ENCODE data around the gene ATP6V1B1. TPM values are rescaled to one million over a fixed set of nuclear protein-coding genes. Genes with fewer than 3 reads are reported as not detected.

The ATP6V1B1 gene
- total RNA-seq, 2 donors from 2014 or later = not detected

DNA sequence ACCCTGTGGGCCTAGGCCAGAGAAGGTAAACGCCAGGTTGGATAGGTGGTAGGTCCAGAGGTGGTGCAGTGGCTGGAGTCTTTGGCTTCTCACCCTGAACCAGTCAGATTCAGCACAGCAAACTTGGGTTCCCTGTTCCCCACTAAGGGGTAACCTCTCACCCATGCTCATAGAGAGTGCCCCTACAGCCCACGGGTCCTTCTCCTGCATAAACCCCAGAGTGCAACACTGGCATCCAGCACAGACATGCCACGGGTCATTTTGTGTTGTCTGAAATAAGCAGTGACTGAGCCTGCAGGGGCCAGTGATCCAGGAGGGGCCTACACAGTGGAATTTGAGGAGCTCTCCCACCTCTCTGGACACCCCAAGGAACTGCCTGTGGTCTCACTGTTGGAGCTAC is 40.5 kb upstream of the ATP6V1B1 start:
- no peak overlapping the region for H3K4me3 Mint-ChIP-seq

DNA sequence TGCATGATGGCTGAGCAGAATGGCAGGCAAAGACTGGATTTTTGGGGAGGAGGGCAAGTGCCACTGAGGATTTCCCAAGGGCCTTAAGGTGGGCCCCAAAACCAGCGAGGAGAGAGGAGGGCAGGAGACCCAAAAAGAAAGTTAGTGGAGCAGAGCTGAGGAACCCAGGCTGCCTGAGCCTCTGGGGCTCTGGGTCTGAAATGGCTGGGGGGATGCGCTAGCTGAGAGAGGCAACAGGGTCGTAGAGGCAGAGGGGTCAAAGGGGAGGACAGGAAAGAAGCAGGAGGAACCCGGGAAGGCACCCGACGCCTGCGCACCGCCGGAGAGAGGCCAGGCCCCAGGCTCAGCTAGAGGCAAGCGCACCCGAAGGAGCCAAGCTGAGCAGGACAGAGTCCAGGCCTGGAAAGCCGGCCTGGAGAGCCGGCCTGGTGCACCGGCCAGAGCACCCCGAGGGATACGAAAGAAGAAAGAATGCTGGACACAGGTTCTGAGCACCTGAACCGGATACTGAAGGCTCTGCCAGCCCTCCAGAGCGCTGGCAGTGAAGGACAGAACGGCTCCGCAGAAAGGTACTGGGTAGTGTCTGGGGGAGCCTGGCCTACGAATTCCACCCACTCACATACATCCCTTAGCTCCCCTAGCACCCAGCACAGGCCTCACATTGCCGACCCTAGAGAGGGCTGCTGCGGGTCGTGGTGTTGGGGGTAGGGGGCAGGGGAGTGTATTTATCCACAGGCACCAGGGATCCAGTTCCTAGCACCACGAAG is 39.5 kb upstream of the ATP6V1B1 start:
- no peaks in the 10 kb centered on the region for H3K36me3 ChIP-seq (ENCODE audit: control insufficient read depth, insufficient read depth, low read length)
- peaks cover 99% of the 10 kb centered on the region for H3K27me3 Mint-ChIP-seq (ENCODE audit: insufficient read depth)
- DNase-seq = peak; percentile 46
- H3K4me1 ChIP-seq (ENCODE audit: control insufficient read depth, insufficient read depth, low read length) = peaks cover 5% of the 10 kb centered on the region
- H3K27ac Mint-ChIP-seq = no peak overlapping the region
- H3K4me3 Mint-ChIP-seq = no peak overlapping the region
- TF ChIP-seq, protein P1, sequence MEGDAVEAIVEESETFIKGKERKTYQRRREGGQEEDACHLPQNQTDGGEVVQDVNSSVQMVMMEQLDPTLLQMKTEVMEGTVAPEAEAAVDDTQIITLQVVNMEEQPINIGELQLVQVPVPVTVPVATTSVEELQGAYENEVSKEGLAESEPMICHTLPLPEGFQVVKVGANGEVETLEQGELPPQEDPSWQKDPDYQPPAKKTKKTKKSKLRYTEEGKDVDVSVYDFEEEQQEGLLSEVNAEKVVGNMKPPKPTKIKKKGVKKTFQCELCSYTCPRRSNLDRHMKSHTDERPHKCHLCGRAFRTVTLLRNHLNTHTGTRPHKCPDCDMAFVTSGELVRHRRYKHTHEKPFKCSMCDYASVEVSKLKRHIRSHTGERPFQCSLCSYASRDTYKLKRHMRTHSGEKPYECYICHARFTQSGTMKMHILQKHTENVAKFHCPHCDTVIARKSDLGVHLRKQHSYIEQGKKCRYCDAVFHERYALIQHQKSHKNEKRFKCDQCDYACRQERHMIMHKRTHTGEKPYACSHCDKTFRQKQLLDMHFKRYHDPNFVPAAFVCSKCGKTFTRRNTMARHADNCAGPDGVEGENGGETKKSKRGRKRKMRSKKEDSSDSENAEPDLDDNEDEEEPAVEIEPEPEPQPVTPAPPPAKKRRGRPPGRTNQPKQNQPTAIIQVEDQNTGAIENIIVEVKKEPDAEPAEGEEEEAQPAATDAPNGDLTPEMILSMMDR (conservative IDR thresholded peaks at IDR 0.05) = no peak
- H3K9ac ChIP-seq (ENCODE audit: extremely low read depth, low read length, poor library complexity, severe bottlenecking) = no peak overlapping the region
- H3K36me3 Mint-ChIP-seq (ENCODE audit: low read depth) = no peaks in the 10 kb centered on the region
- H3K27me3 ChIP-seq (ENCODE audit: control insufficient read depth, insufficient read depth, low read length, poor library complexity, severe bottlenecking) = peaks cover 100% of the 10 kb centered on the region
- no peaks in the 10 kb centered on the region for H3K9me3 ChIP-seq (ENCODE audit: control insufficient read depth, low read length)
- H3K9me3 Mint-ChIP-seq = no peaks in the 10 kb centered on the region
- 19 to 22% methylated on average over 15 to 25 of the region's 25 CpGs for whole genome bisulfite sequencing, 2 experiments (ENCODE audit: insufficient coverage in 1 of 2, insufficient read length in 1 of 2)
- peaks cover 12% of the 10 kb centered on the region for H3K4me1 Mint-ChIP-seq
- no peak overlapping the region for H3K27ac ChIP-seq (ENCODE audit: low read depth, low read length)
- no peak overlapping the region for H3K4me3 ChIP-seq (ENCODE audit: low read length)

More for the DNA sequence above, 40.5 kb upstream of the ATP6V1B1 start:
- Mint-ChIP-seq H3K27me3 (ENCODE audit: insufficient read depth) (peaks cover 100% of the 10 kb centered on the region), H3K36me3 (ENCODE audit: low read depth) (no peaks in the 10 kb centered on the region), H3K4me1 (peaks cover 12% of the 10 kb centered on the region), H3K27ac (no peak overlapping the region), H3K9me3 (no peaks in the 10 kb centered on the region)
- Histone ChIP-seq H3K27ac (ENCODE audit: low read depth, low read length) (no peak overlapping the region), H3K4me1 (ENCODE audit: control insufficient read depth, insufficient read depth, low read length) (peaks cover 5% of the 10 kb centered on the region), H3K4me3 (ENCODE audit: low read length) (no peak overlapping the region), H3K9ac (ENCODE audit: extremely low read depth, low read length, poor library complexity, severe bottlenecking) (no peak overlapping the region), H3K9me3 (ENCODE audit: control insufficient read depth, low read length) (no peaks in the 10 kb centered on the region), H3K27me3 (ENCODE audit: control insufficient read depth, insufficient read depth, low read length, poor library complexity, severe bottlenecking) (peaks cover 100% of the 10 kb centered on the region), H3K36me3 (ENCODE audit: control insufficient read depth, insufficient read depth, low read length) (no peaks in the 10 kb centered on the region)
- DNase-seq = no peak
- 60 to 74% methylated on average over 1 to 3 of the region's 3 CpGs for WGBS, 2 experiments (ENCODE audit: insufficient coverage in 1 of 2, insufficient read length in 1 of 2)
- TF ChIP-seq, protein P1 (conservative IDR thresholded peaks at IDR 0.05) = no peak

DNA sequence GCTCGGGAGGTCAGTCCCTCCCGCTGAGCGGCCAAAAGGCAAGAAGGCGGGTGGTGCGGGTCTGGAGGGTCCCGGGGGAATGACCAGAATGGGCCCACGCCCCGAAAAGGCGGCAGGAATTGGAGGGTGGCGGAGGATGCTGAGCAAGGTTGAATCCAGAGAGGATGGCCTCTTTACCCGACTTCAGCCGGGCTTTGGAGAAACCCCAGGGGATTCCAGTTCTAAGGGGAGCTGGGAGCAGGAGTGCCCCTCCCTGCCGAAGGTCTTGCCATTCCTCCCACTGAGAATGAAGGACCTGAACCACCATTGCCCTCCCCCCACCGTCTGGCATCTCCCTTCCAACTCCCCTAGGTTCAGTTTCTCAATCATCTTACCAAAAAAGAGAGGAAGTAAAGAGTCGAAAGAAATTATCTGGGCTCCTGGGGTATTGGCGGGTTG is 38.9 kb upstream of the ATP6V1B1 start:
- Mint-ChIP-seq H3K4me3 (no peak overlapping the region), H3K9me3 (no peaks in the 10 kb centered on the region), H3K36me3 (ENCODE audit: low read depth) (no peaks in the 10 kb centered on the region), H3K4me1 (peaks cover 14% of the 10 kb centered on the region), H3K27me3 (ENCODE audit: insufficient read depth) (peaks cover 99% of the 10 kb centered on the region), H3K27ac (no peak overlapping the region)
- no peak overlapping the region for H3K4me3 ChIP-seq (ENCODE audit: low read length)
- H3K4me1 ChIP-seq (ENCODE audit: control insufficient read depth, insufficient read depth, low read length) = peaks cover 5% of the 10 kb centered on the region
- 6 to 8% methylated on average over 11 to 16 of the region's 16 CpGs for WGBS, 2 experiments (ENCODE audit: insufficient coverage in 1 of 2, insufficient read length in 1 of 2)
- peak; percentile 54 for DNase-seq
- no peak overlapping the region for H3K9ac ChIP-seq (ENCODE audit: extremely low read depth, low read length, poor library complexity, severe bottlenecking)
- no peaks in the 10 kb centered on the region for H3K36me3 ChIP-seq (ENCODE audit: control insufficient read depth, insufficient read depth, low read length)
- no peaks in the 10 kb centered on the region for H3K9me3 ChIP-seq (ENCODE audit: control insufficient read depth, low read length)
- peaks cover 100% of the 10 kb centered on the region for H3K27me3 ChIP-seq (ENCODE audit: control insufficient read depth, insufficient read depth, low read length, poor library complexity, severe bottlenecking)
- TF ChIP-seq, protein P1 (conservative IDR thresholded peaks at IDR 0.05) = no peak
- H3K27ac ChIP-seq (ENCODE audit: low read depth, low read length) = no peak overlapping the region
